Right lobe of liver (tissue), 6 donors: ENCODE measurements around the gene CAPN14. TPM values are rescaled to one million over a fixed set of nuclear protein-coding genes. Genes with fewer than 3 reads are reported as not detected.

Experiments
- ATAC-seq, 4 donors: fragments of 200-7000 bp; cut with Tn5 transposase; one replicate each; pipeline ENCODE4 v1.9.1; 2020; ENCODE audit warnings: mild to moderate bottlenecking in 4 of 4, moderate library complexity in 4 of 4
- DNase-seq, 3 donors: peaks; one replicate each; pipeline ENCODE4 v3.0.0-alpha.2; 2020
- H3K27ac ChIP-seq, 3 donors: fragments of 200-600 bp; one replicate each; pipeline ENCODE4 v1.8.0; 2022
- H3K27me3 ChIP-seq, 2 donors: fragments of 200-600 bp; one replicate each; pipeline ENCODE4 v1.8.0; 2022
- H3K36me3 ChIP-seq, 4 donors: fragments of 200-600 bp; sonication (generic) in 1 of 4; one replicate each; pipeline versions ENCODE4 v1.5.1 to v1.8.0; 2017 to 2022; ENCODE audit warnings: control low read depth in 1 of 4
- H3K4me1 ChIP-seq, 4 donors: fragments of 200-600 bp; sonication (generic) in 1 of 4; one replicate each; pipeline versions ENCODE4 v1.5.1 to v1.8.0; 2017 to 2022; ENCODE audit warnings: control low read depth in 1 of 4
- H3K4me3 ChIP-seq, 3 donors: fragments of 200-600 bp; one replicate each; pipeline ENCODE4 v1.8.0; 2022
- H3K9me3 ChIP-seq, 4 donors: fragments of 200-600 bp; sonication (generic) in 1 of 4; one replicate each; pipeline versions ENCODE4 v1.5.1 to v1.8.0; 2017 to 2022; ENCODE audit warnings: control low read depth in 1 of 4
- POLR2A ChIP-seq: fragments of 450-650 bp; IDR thresholded peaks from one replicate; pipeline ENCODE4 v1.6.1; 2017; ENCODE audit warnings: antibody characterized with exemption, mild to moderate bottlenecking
- WGBS: methylation state at CpG from one replicate; pipeline ENCODE4 v1.1.6; 2018; ENCODE audit warnings: low coverage, low lambda C conversion rate; ENCODE audit not compliant: insufficient coverage; ENCODE audit errors: missing lambda C conversion rate; 5-methylcytosine and 5-hydroxymethylcytosine counted together
- intact Hi-C, 2 donors: fragments of 100-400 bp; cut with DNase I; formaldehyde crosslinking; loops; one replicate each; pipeline versions ENCODE4 v1.11.2 to v1.14.1; 2022
- total RNA-seq, 6 experiments: library from RNA; depleted of rRNA in 2 of 6; stranded (reverse); fragments of >200 nt in 2 of 6; fragmentation: NEBNext Ultra II Directional in 3 of 6; extraction: Animal tissue kit (Norgen Biotek cat#: 25700) in 3 of 6; gene quantifications; one replicate each; pipeline versions ENCODE4 v1.1.0 to v1.2.4, GENCODE V29; 2016 to 2023
- TF ChIP-seq, protein P1 (sequence below), 4 donors: fragments of 200-600 bp in 3 of 4; fragments of 450-650 bp in 1 of 4; IDR thresholded peaks; one replicate each; pipeline versions ENCODE4 v1.5.1 to v1.8.0; 2016 to 2022; ENCODE audit warnings: antibody characterized with exemption in 4 of 4, mild to moderate bottlenecking in 2 of 4
- donor health status: DM: no; HTN: yes; CAD: no.
- donor health status: DM: no; HTN: no; CAD: no.
- donor health status: DM: no; HTN: no; CAD: no.
- donor health status: DM: no; HTN: yes; CAD: no.
- donor health status: DM: no; HTN: yes; CAD: no.

CAPN14 gene
- total RNA-seq, 6 experiments from 2014 or later = 0.12 TPM; not detected in 5

DNA sequence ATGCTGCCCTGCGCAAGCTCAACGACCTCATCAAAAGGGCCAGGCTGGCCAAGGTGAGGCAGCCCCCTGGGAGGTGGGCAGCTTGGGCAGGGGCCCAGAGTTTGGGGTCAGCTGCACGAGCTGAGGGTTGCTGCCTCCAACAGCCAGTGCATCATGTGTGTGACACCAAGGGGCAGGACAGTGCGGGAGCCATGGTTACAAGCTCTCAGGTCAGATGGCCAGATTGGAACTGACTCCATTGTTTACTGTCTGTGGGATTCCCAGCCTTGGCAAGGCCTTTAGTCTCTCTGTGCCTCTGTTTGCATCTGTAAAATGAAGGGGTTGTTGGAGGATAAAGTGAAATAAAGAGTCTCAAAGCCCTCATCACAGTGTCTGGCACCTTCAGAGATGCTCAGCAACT is 43.6 kb upstream of the CAPN14 start:
- no peaks in the 10 kb centered on the region for H3K4me1 ChIP-seq
- H3K27me3 ChIP-seq = no peaks in the 10 kb centered on the region
- ATAC-seq (no peak), DNase-seq (no peak)
- TF ChIP-seq POLR2A = no peak
- TF ChIP-seq, protein P1, sequence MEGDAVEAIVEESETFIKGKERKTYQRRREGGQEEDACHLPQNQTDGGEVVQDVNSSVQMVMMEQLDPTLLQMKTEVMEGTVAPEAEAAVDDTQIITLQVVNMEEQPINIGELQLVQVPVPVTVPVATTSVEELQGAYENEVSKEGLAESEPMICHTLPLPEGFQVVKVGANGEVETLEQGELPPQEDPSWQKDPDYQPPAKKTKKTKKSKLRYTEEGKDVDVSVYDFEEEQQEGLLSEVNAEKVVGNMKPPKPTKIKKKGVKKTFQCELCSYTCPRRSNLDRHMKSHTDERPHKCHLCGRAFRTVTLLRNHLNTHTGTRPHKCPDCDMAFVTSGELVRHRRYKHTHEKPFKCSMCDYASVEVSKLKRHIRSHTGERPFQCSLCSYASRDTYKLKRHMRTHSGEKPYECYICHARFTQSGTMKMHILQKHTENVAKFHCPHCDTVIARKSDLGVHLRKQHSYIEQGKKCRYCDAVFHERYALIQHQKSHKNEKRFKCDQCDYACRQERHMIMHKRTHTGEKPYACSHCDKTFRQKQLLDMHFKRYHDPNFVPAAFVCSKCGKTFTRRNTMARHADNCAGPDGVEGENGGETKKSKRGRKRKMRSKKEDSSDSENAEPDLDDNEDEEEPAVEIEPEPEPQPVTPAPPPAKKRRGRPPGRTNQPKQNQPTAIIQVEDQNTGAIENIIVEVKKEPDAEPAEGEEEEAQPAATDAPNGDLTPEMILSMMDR (IDR thresholded peaks at IDR 0.05) = no peak
- WGBS = 100% methylated on average over 1 of the region's 4 CpGs
- no peaks in the 10 kb centered on the region for H3K36me3 ChIP-seq
- no peak overlapping the region for H3K27ac ChIP-seq
- intact Hi-C loops = no loop called here
- H3K9me3 ChIP-seq = no peaks in the 10 kb centered on the region
- no peak overlapping the region for H3K4me3 ChIP-seq

DNA sequence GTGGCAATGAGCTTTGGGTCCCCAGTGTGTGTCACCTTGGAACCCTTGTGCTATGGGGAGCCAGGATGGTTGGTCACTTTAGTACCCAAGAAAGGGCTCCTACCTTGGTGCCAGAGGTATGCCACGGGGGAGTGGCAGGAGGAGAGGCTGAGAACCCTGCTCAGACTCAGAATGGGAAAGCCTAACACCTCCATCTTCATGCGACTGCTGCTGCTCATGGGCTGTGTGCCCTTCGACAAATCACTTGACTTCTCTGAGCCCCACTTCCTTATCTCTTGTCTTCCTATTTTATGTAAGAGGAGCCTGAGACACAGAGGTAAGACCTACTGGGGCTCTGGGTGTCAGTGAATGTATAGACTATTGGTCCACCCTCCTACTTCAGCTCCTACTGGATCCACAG is 41.8 kb upstream of the CAPN14 start:
- no peaks in the 10 kb centered on the region for H3K27me3 ChIP-seq
- TF ChIP-seq, protein P1 (IDR thresholded peaks at IDR 0.05) = no peak
- TF ChIP-seq POLR2A = no peak
- no peaks in the 10 kb centered on the region for H3K4me1 ChIP-seq
- 60% methylated on average over 1 of the region's 3 CpGs for WGBS
- no peak overlapping the region for H3K27ac ChIP-seq
- DNase-seq = no peak
- intact Hi-C loops = no loop called here
- no peaks in the 10 kb centered on the region for H3K9me3 ChIP-seq
- no peak for ATAC-seq
- H3K4me3 ChIP-seq = no peak overlapping the region
- no peaks in the 10 kb centered on the region for H3K36me3 ChIP-seq

DNA sequence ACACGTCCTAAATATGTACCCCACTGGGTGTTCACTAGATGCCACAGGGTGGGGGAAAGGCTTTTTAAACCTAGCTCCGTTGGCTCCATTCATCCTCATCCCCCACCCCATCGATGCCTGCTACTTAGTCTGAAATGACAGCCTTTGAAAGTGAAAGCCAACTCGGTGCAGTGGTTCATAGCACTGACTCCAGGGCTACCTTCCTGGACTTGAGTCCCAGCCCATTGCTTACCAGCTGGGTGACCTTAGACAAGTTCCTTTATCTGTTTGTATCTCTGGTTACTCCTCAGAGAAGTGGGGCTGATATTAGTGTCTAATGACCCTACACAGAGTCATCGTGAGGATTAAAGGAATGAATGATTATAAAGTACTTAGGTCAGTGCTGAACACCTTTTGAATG is 41.0 kb upstream of the CAPN14 start:
- H3K36me3 ChIP-seq = no peaks in the 10 kb centered on the region
- H3K27me3 ChIP-seq = no peaks in the 10 kb centered on the region
- no peaks in the 10 kb centered on the region for H3K9me3 ChIP-seq
- ATAC-seq (no peak), DNase-seq (no peak)
- H3K4me1 ChIP-seq = no peaks in the 10 kb centered on the region
- intact Hi-C loops = no loop called here
- no peak for TF ChIP-seq POLR2A
- TF ChIP-seq, protein P1 (IDR thresholded peaks at IDR 0.05) = no peak
- no peak overlapping the region for H3K27ac ChIP-seq
- no peak overlapping the region for H3K4me3 ChIP-seq
- 66% methylated on average over 4 of the region's 5 CpGs for WGBS

DNA sequence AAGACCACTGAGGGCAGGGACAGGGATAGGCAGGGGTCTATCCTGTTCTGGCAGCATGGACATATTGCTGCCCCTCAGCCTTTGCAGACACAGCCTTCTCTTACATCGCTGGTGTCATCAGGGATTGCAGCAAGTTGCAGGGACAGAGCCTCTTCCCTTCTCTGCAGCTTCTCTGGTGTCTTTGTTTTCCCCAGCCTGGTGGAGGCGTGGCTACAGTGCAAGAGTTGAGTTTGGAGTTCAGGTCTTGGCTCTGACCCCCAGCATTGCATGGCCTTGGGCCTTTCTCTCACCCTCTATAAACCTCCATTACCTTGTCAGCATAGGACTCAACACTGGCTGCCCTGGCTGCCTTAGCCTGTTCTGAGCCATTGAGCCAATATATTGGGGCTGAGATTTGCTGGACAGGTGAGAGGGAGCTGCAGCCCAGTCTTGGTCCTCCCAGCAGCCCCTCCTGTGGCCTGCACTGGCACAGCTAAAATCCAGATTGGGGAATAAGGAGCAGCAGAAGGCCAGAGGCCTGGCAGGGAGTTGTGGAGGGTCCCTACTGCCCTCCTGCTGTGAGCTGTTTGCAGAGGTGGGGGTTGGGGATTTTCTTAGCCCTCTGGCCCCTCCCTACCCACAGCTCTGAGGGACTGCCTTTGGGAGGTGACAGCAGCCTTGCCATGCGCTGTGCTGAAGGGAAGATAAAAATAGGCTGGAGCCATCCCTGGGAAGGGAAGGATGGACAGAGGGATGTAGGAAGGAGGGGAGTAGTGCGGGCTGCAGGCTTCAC is 39.5 kb upstream of the CAPN14 start:
- Histone ChIP-seq H3K36me3 (no peaks in the 10 kb centered on the region), H3K4me3 (no peak overlapping the region), H3K27ac (no peak overlapping the region), H3K9me3 (no peaks in the 10 kb centered on the region), H3K27me3 (no peaks in the 10 kb centered on the region), H3K4me1 (no peaks in the 10 kb centered on the region)
- WGBS = 20% methylated on average over 1 of the region's 4 CpGs
- TF ChIP-seq, protein P1 (IDR thresholded peaks at IDR 0.05) = no peak
- no peak for TF ChIP-seq POLR2A
- ATAC-seq = no peak
- intact Hi-C loops = no loop called here
- DNase-seq = no peak
